ENCODE measurements around the gene HMCN2.

DNA sequence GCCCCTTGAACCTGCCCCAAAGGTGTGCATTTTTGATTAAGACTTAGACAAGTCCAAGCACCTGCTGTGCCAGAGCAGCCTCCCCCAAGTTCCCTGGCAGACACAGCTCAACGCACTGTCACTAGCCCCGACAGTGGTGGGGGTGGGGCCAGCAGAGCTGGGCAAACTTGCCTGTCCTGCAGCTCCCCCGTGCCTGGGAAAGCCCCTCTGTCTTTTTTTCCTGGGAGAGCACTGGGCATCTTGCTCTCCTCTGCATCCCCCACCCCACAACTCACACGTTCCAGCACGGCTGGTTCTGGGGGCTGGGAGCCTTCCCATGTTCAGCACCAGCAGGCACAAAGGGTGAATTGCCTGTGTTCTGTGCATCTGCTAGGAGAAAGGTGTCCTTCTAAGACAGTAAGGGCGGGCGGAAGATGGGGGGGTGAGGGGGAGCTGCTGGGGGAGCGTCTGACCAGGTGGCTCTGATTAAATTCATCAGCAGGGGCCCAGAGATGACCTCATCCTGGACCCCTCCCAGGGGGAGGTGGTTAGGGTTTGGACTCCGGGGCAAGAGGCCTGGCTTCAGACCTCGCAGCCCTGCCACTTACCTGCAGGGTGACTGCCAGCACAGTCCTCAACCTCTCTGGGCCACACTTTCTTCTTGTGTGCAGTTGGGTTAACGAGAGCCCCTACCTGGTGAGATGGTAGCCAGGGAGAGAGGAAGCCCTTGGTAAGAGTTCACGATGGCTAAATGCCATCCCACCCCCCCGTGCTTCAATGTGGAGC, 23.5 kb downstream of the HMCN2 start:
- TF ChIP-seq POLR2A (IDR thresholded peaks at IDR 0.05; ENCODE audit: low read depth) (no peak), EP300 (IDR thresholded peaks at IDR 0.05) (no peak), POLR2AphosphoS5 (IDR thresholded peaks at IDR 0.05) (no peak)
- TF ChIP-seq, protein P1, sequence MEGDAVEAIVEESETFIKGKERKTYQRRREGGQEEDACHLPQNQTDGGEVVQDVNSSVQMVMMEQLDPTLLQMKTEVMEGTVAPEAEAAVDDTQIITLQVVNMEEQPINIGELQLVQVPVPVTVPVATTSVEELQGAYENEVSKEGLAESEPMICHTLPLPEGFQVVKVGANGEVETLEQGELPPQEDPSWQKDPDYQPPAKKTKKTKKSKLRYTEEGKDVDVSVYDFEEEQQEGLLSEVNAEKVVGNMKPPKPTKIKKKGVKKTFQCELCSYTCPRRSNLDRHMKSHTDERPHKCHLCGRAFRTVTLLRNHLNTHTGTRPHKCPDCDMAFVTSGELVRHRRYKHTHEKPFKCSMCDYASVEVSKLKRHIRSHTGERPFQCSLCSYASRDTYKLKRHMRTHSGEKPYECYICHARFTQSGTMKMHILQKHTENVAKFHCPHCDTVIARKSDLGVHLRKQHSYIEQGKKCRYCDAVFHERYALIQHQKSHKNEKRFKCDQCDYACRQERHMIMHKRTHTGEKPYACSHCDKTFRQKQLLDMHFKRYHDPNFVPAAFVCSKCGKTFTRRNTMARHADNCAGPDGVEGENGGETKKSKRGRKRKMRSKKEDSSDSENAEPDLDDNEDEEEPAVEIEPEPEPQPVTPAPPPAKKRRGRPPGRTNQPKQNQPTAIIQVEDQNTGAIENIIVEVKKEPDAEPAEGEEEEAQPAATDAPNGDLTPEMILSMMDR (IDR thresholded peaks at IDR 0.05) = no peak

Measured in esophagus muscularis mucosa (tissue), 4 donors.